Measurements from ENCODE around the gene NXPH2.

GRCh38 chr2:138682163-138682562, 98.0 kb downstream of the NXPH2 start:
- TF ChIP-seq EZH2 (IDR thresholded peaks at IDR 0.05; ENCODE audit: low read length, missing control alignments) (no peak), CTCF (conservative IDR thresholded peaks at IDR 0.05 in 1 of 2, IDR thresholded peaks at IDR 0.05 in 1 of 2; ENCODE audit: low read depth in 1 of 2, low read length in 2 of 2) (no peak)

Data from fibroblast of lung (primary cell).